ENCODE measurements around the gene ZNF384. TPM values are rescaled to one million over a fixed set of nuclear protein-coding genes. Genes with fewer than 3 reads are reported as not detected.
A peak's percentile ranks its signal among the peaks of the same experiment; 100 is the strongest.

Gene ZNF384
- total RNA-seq, 1 experiment from 2014 or later, result 63.8 TPM

GRCh38 chr12:6662906-6663742 is 26.1 kb downstream of the ZNF384 start, which contains the start of gene ING4 (continued):
- TF ChIP-seq, protein P1, sequence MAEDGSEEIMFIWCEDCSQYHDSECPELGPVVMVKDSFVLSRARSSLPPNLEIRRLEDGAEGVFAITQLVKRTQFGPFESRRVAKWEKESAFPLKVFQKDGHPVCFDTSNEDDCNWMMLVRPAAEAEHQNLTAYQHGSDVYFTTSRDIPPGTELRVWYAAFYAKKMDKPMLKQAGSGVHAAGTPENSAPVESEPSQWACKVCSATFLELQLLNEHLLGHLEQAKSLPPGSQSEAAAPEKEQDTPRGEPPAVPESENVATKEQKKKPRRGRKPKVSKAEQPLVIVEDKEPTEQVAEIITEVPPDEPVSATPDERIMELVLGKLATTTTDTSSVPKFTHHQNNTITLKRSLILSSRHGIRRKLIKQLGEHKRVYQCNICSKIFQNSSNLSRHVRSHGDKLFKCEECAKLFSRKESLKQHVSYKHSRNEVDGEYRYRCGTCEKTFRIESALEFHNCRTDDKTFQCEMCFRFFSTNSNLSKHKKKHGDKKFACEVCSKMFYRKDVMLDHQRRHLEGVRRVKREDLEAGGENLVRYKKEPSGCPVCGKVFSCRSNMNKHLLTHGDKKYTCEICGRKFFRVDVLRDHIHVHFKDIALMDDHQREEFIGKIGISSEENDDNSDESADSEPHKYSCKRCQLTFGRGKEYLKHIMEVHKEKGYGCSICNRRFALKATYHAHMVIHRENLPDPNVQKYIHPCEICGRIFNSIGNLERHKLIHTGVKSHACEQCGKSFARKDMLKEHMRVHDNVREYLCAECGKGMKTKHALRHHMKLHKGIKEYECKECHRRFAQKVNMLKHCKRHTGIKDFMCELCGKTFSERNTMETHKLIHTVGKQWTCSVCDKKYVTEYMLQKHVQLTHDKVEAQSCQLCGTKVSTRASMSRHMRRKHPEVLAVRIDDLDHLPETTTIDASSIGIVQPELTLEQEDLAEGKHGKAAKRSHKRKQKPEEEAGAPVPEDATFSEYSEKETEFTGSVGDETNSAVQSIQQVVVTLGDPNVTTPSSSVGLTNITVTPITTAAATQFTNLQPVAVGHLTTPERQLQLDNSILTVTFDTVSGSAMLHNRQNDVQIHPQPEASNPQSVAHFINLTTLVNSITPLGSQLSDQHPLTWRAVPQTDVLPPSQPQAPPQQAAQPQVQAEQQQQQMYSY (CRISPR knock-in tag; IDR thresholded peaks at IDR 0.05), result no peak
- TF ChIP-seq ZNF671 (CRISPR knock-in tag; IDR thresholded peaks at IDR 0.05) (0 out of 2 replicates have a peak, but pooled peaks have one; percentile 60), PRRX2 (CRISPR knock-in tag; IDR thresholded peaks at IDR 0.05) (0 out of 2 replicates have a peak, but pooled peaks have one; percentile 39), SOX15 (CRISPR knock-in tag; IDR thresholded peaks at IDR 0.05) (no peak), ZBTB21 (CRISPR knock-in tag; IDR thresholded peaks at IDR 0.05; ENCODE audit: borderline replicate concordance) (peak; percentile 98), GTF2I (CRISPR knock-in tag; conservative IDR thresholded peaks at IDR 0.05) (no peak)
- TF ChIP-seq, protein P2, sequence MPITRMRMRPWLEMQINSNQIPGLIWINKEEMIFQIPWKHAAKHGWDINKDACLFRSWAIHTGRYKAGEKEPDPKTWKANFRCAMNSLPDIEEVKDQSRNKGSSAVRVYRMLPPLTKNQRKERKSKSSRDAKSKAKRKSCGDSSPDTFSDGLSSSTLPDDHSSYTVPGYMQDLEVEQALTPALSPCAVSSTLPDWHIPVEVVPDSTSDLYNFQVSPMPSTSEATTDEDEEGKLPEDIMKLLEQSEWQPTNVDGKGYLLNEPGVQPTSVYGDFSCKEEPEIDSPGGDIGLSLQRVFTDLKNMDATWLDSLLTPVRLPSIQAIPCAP (CRISPR knock-in tag; IDR thresholded peaks at IDR 0.05), result no peak

GRCh38 chr12:6662602-6662905 is 26.6 kb downstream of the ZNF384 start:
- DNase-seq (ENCODE audit: low spot score), result no peak
- POLR2A ChIA-PET, result no interaction called here
- peak overlapping the region; percentile 98 for H3K4me3 Mint-ChIP-seq

GRCh38 chr12:6653987-6654386 is 35.2 kb downstream of the ZNF384 start:
- ATAC-seq (no peak), DNase-seq (ENCODE audit: low spot score) (no peak)
- H3K4me1 Mint-ChIP-seq, result no peaks in the 10 kb centered on the region
- no peaks in the 10 kb centered on the region for H3K27me3 Mint-ChIP-seq (ENCODE audit: low read depth)
- H3K9me3 Mint-ChIP-seq, result no peaks in the 10 kb centered on the region
- H3K36me3 Mint-ChIP-seq, result peaks cover 41% of the 10 kb centered on the region
- no peak overlapping the region for H3K4me3 Mint-ChIP-seq
- ChIA-PET CTCF (interaction anchor here (1.2 kb wide), 1 partner anchor 34 kb away, joined by 3 read pairs; no protein-coding TSS in a partner anchor), POLR2A (interaction anchor here (0.6 kb wide), 1 partner anchor 86 kb away, joined by 4 read pairs; the partner anchor contains the start of gene NOP2)
- no peak overlapping the region for H3K27ac Mint-ChIP-seq
- TF ChIP-seq EMX1 (CRISPR knock-in tag; IDR thresholded peaks at IDR 0.05), result no peak
- no peak for TF ChIP-seq STAT6 (CRISPR knock-in tag; conservative IDR thresholded peaks at IDR 0.05; ENCODE audit: low read depth)
- TF ChIP-seq MAX (CRISPR knock-in tag; IDR thresholded peaks at IDR 0.05), result no peak
- no peak for TF ChIP-seq ZNF423 (CRISPR knock-in tag; IDR thresholded peaks at IDR 0.05)
- no peak for TF ChIP-seq CTCF (IDR thresholded peaks at IDR 0.05)

More at GRCh38 chr12:6662602-6662905, 26.6 kb downstream of the ZNF384 start:
- peak; percentile 55 for ATAC-seq
- TF ChIP-seq, protein P3, sequence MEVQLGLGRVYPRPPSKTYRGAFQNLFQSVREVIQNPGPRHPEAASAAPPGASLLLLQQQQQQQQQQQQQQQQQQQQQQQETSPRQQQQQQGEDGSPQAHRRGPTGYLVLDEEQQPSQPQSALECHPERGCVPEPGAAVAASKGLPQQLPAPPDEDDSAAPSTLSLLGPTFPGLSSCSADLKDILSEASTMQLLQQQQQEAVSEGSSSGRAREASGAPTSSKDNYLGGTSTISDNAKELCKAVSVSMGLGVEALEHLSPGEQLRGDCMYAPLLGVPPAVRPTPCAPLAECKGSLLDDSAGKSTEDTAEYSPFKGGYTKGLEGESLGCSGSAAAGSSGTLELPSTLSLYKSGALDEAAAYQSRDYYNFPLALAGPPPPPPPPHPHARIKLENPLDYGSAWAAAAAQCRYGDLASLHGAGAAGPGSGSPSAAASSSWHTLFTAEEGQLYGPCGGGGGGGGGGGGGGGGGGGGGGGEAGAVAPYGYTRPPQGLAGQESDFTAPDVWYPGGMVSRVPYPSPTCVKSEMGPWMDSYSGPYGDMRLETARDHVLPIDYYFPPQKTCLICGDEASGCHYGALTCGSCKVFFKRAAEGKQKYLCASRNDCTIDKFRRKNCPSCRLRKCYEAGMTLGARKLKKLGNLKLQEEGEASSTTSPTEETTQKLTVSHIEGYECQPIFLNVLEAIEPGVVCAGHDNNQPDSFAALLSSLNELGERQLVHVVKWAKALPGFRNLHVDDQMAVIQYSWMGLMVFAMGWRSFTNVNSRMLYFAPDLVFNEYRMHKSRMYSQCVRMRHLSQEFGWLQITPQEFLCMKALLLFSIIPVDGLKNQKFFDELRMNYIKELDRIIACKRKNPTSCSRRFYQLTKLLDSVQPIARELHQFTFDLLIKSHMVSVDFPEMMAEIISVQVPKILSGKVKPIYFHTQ (CRISPR knock-in tag; IDR thresholded peaks at IDR 0.05), result no peak
- TF ChIP-seq JAZF1 (CRISPR knock-in tag; IDR thresholded peaks at IDR 0.05) (no peak), NFATC4 (CRISPR knock-in tag; IDR thresholded peaks at IDR 0.05) (no peak), MYBL2 (CRISPR knock-in tag; IDR thresholded peaks at IDR 0.05) (no peak), CBFB (CRISPR knock-in tag; IDR thresholded peaks at IDR 0.05; ENCODE audit: low read depth) (no peak), ZSCAN18 (CRISPR knock-in tag; IDR thresholded peaks at IDR 0.05) (no peak)
- no peaks in the 10 kb centered on the region for H3K9me3 Mint-ChIP-seq
- H3K4me1 Mint-ChIP-seq, result peaks cover 6% of the 10 kb centered on the region
- no peaks in the 10 kb centered on the region; the same call in 1 of the 2 replicates for H3K27me3 Mint-ChIP-seq (ENCODE audit: low read depth)
- H3K36me3 Mint-ChIP-seq, result peaks cover 10% of the 10 kb centered on the region
- CTCF ChIA-PET, result interaction anchor here (1.1 kb wide), 1 partner anchor 44 kb away, joined by 3 read pairs; no protein-coding TSS in a partner anchor
- peak overlapping the region; percentile 98 for H3K27ac Mint-ChIP-seq
